ENCODE data around the gene TMEM52B. TPM values are rescaled to one million over a fixed set of nuclear protein-coding genes. Genes with fewer than 3 reads are reported as not detected.

The TMEM52B gene
- total RNA-seq, 1 donor from 2014 or later = not detected

DNA sequence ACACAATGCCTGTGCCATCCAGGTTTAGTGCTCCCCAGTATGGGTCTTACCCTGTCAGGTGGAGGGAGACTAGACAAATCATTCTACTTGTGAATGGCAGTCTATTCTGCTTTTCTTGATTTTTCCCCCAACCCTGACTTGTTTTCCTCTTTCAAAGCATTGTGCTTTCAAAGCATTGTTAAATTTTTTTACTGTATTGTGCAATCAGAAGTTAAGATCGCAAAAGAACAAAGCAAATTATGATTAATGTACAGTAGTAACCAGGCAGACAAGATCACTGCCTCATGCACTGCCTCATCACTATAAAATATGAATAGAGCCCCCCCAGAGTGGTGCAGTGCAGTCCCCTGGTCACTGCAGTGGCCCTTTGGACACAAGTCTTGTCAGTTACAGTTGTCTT is 47.9 kb downstream of the TMEM52B start:
- H3K4me3 Mint-ChIP-seq (ENCODE audit: unreplicated experiment) = no peak overlapping the region
- H3K36me3 Mint-ChIP-seq (ENCODE audit: unreplicated experiment) = peaks cover 31% of the 10 kb centered on the region
- DNase-seq (ENCODE audit: extremely low spot score, unreplicated experiment) = no peak
- H3K27me3 Mint-ChIP-seq (ENCODE audit: unreplicated experiment) = no peaks in the 10 kb centered on the region
- H3K9me3 Mint-ChIP-seq (ENCODE audit: unreplicated experiment) = no peaks in the 10 kb centered on the region
- H3K4me1 Mint-ChIP-seq (ENCODE audit: unreplicated experiment) = no peaks in the 10 kb centered on the region
- H3K27ac Mint-ChIP-seq (ENCODE audit: unreplicated experiment) = no peak overlapping the region
- TF ChIP-seq, protein P1, sequence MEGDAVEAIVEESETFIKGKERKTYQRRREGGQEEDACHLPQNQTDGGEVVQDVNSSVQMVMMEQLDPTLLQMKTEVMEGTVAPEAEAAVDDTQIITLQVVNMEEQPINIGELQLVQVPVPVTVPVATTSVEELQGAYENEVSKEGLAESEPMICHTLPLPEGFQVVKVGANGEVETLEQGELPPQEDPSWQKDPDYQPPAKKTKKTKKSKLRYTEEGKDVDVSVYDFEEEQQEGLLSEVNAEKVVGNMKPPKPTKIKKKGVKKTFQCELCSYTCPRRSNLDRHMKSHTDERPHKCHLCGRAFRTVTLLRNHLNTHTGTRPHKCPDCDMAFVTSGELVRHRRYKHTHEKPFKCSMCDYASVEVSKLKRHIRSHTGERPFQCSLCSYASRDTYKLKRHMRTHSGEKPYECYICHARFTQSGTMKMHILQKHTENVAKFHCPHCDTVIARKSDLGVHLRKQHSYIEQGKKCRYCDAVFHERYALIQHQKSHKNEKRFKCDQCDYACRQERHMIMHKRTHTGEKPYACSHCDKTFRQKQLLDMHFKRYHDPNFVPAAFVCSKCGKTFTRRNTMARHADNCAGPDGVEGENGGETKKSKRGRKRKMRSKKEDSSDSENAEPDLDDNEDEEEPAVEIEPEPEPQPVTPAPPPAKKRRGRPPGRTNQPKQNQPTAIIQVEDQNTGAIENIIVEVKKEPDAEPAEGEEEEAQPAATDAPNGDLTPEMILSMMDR (IDR thresholded peaks at IDR 0.05) = no peak

DNA sequence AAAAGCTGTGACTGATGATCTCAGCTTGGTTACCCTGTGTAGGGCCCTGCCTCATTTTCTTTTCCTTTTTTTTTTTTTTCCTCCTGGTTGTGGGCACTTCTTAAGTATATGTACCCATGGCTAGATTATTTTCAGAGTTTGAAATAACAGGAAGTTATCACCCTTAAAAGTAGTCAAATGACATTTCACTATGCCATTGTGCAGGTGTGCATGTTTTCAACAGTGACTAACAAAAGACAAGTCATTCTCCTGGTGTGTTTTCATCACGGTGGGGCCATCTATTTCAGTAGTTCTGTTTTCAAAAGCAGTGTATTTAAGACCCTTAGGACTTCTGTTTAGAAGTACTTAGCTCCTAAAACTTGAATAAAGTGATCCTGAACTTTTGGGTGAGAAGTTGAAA is 48.8 kb downstream of the TMEM52B start:
- TF ChIP-seq, protein P1 (IDR thresholded peaks at IDR 0.05) = no peak
- H3K9me3 Mint-ChIP-seq (ENCODE audit: unreplicated experiment) = no peaks in the 10 kb centered on the region
- H3K4me1 Mint-ChIP-seq (ENCODE audit: unreplicated experiment) = no peaks in the 10 kb centered on the region
- no peak overlapping the region for H3K4me3 Mint-ChIP-seq (ENCODE audit: unreplicated experiment)
- no peak overlapping the region for H3K27ac Mint-ChIP-seq (ENCODE audit: unreplicated experiment)
- DNase-seq (ENCODE audit: extremely low spot score, unreplicated experiment) = no peak
- no peaks in the 10 kb centered on the region for H3K27me3 Mint-ChIP-seq (ENCODE audit: unreplicated experiment)
- peaks cover 22% of the 10 kb centered on the region for H3K36me3 Mint-ChIP-seq (ENCODE audit: unreplicated experiment)

DNA sequence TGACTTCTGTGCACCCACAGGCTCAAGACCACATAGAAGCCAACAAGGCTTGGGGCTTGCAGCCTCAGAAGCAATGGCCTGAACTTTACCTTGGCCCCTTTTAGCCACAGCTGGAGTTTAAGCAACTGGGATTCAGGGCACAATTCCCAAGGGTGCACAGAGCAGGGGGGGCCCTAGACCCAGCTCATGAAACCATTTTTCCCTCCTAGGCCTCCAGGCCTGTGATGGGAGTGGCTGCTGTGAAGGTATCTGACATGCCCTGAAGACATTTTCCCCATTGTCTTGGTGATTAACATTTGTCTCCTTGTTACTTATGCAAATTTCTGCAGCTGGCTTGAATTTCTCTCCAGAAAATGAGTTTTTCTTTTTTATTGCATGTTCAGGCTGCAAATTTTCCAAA is 55.7 kb downstream of the TMEM52B start:
- peaks cover 3% of the 10 kb centered on the region for H3K36me3 Mint-ChIP-seq (ENCODE audit: unreplicated experiment)

DNA sequence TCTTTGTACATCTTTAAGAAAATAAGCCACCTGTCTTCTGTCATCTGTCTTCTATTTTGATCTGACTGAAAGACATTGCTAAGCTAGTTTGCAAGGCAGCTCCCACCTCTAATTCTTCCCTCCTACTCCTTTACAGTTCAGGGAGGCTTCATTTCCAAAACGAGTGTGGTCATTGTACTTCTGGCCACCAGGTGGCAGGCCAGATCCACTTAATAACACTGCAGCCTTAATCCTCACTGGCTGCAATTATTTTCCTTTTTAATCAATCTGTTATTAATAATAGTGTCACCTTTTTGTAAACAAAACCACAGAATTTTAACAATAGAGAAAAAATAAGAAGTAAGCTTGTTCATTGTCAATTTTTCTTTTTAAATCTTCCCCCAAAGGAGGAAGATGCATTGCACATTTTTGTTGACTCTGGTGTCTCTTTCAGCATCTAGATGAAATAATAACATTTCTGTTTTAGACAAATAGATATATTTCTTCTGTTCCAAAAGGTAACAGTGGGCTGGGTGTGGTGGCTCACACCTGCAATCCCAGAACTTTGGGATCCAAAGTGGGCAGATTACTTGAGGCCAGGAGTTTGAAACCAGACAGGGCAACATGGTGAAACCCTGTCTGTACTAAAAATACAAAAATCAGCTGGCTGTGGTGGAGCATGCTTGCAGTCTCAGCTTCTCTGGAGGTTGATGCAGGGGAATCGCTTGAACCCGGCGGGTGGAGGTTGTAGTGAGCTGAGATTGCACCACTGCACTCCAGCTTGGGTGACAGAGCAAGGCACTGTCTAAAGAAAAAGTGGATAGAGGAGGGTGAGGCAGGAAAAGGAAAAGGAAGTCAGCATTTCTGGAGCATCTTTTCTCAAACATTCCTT is 57.2 kb downstream of the TMEM52B start:
- no peak for DNase-seq (ENCODE audit: extremely low spot score, unreplicated experiment)
- no peaks in the 10 kb centered on the region for H3K4me1 Mint-ChIP-seq (ENCODE audit: unreplicated experiment)
- TF ChIP-seq, protein P1 (IDR thresholded peaks at IDR 0.05) = peak; percentile 87
- no peak overlapping the region for H3K27ac Mint-ChIP-seq (ENCODE audit: unreplicated experiment)
- no peak overlapping the region for H3K4me3 Mint-ChIP-seq (ENCODE audit: unreplicated experiment)
- H3K36me3 Mint-ChIP-seq (ENCODE audit: unreplicated experiment) = peaks cover 3% of the 10 kb centered on the region
- H3K27me3 Mint-ChIP-seq (ENCODE audit: unreplicated experiment) = no peaks in the 10 kb centered on the region
- no peaks in the 10 kb centered on the region for H3K9me3 Mint-ChIP-seq (ENCODE audit: unreplicated experiment)

More for the DNA sequence above, 55.7 kb downstream of the TMEM52B start:
- Mint-ChIP-seq H3K27me3 (ENCODE audit: unreplicated experiment) (no peaks in the 10 kb centered on the region), H3K4me3 (ENCODE audit: unreplicated experiment) (no peak overlapping the region), H3K9me3 (ENCODE audit: unreplicated experiment) (no peaks in the 10 kb centered on the region), H3K27ac (ENCODE audit: unreplicated experiment) (no peak overlapping the region), H3K4me1 (ENCODE audit: unreplicated experiment) (no peaks in the 10 kb centered on the region)
- DNase-seq (ENCODE audit: extremely low spot score, unreplicated experiment) = no peak
- TF ChIP-seq, protein P1 (IDR thresholded peaks at IDR 0.05) = no peak

DNA sequence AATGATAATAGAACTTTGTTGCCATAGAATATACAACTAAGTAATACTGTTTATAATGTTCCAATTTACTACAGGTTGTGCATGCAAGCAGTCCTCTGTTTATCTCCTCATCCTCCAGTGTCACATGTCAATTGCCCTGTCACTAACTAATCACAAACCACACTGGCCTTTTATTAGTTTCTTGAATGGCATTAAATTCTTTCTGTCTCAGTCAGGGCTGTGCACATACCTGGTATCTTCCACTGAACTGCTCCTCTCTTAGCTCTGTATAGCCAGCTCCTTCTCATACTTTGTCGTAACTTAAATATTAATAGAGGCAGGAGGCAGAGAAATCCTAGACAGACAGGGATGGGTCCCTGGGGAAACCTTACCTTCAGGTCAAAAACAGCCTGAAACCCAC is 57.9 kb downstream of the TMEM52B start:
- H3K9me3 Mint-ChIP-seq (ENCODE audit: unreplicated experiment) = no peaks in the 10 kb centered on the region
- no peak for DNase-seq (ENCODE audit: extremely low spot score, unreplicated experiment)

More for the DNA sequence above, 57.9 kb downstream of the TMEM52B start:
- no peak overlapping the region for H3K27ac Mint-ChIP-seq (ENCODE audit: unreplicated experiment)
- TF ChIP-seq, protein P1 (IDR thresholded peaks at IDR 0.05) = no peak
- no peaks in the 10 kb centered on the region for H3K27me3 Mint-ChIP-seq (ENCODE audit: unreplicated experiment)
- no peak overlapping the region for H3K4me3 Mint-ChIP-seq (ENCODE audit: unreplicated experiment)
- H3K36me3 Mint-ChIP-seq (ENCODE audit: unreplicated experiment) = peaks cover 3% of the 10 kb centered on the region
- H3K4me1 Mint-ChIP-seq (ENCODE audit: unreplicated experiment) = no peaks in the 10 kb centered on the region

Measured in osteocyte (in vitro differentiated cells).